Tibial nerve (tissue), 4 donors: ENCODE measurements around the gene CFAP99. TPM values are rescaled to one million over a fixed set of nuclear protein-coding genes. Genes with fewer than 3 reads are reported as not detected.

Experiments
- DNase-seq, 2 donors: peaks; one replicate each; pipeline ENCODE4 v3.0.0-alpha.2; 2019; ENCODE audit warnings: low spot score in 2 of 2
- H3K27ac ChIP-seq, 4 donors: fragments of 200-600 bp; sonication (generic) in 3 of 4; one replicate each; pipeline ENCODE4 v1.5.1; 2017 to 2019; ENCODE audit warnings: mild to moderate bottlenecking in 1 of 4
- H3K27me3 ChIP-seq, 2 donors: fragments of 200-600 bp; sonication (generic) in 1 of 2; one replicate each; pipeline versions ENCODE4 v1.5.1 to v1.6.0; 2017 to 2019
- H3K36me3 ChIP-seq, 3 donors: fragments of 200-600 bp; sonication (generic); one replicate each; pipeline ENCODE4 v1.5.1; 2018 to 2019
- H3K4me1 ChIP-seq, 4 donors: fragments of 200-600 bp; sonication (generic) in 3 of 4; one replicate each; pipeline ENCODE4 v1.5.1; 2017 to 2019
- H3K4me3 ChIP-seq, 4 donors: fragments of 200-600 bp; sonication (generic) in 3 of 4; one replicate each; pipeline ENCODE4 v1.5.1; 2017 to 2019; ENCODE audit warnings: mild to moderate bottlenecking in 1 of 4, moderate library complexity in 1 of 4
- H3K9me3 ChIP-seq, 4 donors: fragments of 200-600 bp; sonication (generic) in 3 of 4; one replicate each; pipeline ENCODE4 v1.5.1; 2017 to 2019
- CTCF ChIP-seq, 5 experiments: fragments of 200-600 bp in 3 of 5; fragments of 450-650 bp in 2 of 5; sonication (generic) in 3 of 5; IDR thresholded peaks; one replicate each; pipeline ENCODE4 v1.5.1; 2016 to 2019; ENCODE audit warnings: antibody characterized with exemption in 5 of 5, mild to moderate bottlenecking in 3 of 5, moderate library complexity in 2 of 5
- EP300 ChIP-seq, 2 donors: sonication (generic); formaldehyde crosslinking; IDR thresholded peaks; one replicate each; pipeline ENCODE4 v1.6.1; 2017; ENCODE audit warnings: antibody characterized with exemption in 2 of 2, mild to moderate bottlenecking in 1 of 2
- POLR2A ChIP-seq, 2 donors: fragments of 450-650 bp; IDR thresholded peaks; one replicate each; pipeline ENCODE4 v1.6.1; 2017; ENCODE audit warnings: antibody characterized with exemption in 2 of 2, mild to moderate bottlenecking in 2 of 2, moderate library complexity in 2 of 2
- WGBS, 2 donors: methylation state at CpG; one replicate each; pipeline ENCODE4 v1.1.5; 2018; 5-methylcytosine and 5-hydroxymethylcytosine counted together
- total RNA-seq, 4 donors: library from RNA; depleted of rRNA; stranded (reverse); fragments of >200 nt; gene quantifications; one replicate each; pipeline ENCODE4 v1.1.0, GENCODE V29; 2016

Gene CFAP99
- total RNA-seq, 4 donors from 2014 or later: not detected

GRCh38 chr4:2478229-2478628 lies 59.5 kb downstream of the CFAP99 start:
- TF ChIP-seq EP300 (IDR thresholded peaks at IDR 0.05) (no peak), POLR2A (IDR thresholded peaks at IDR 0.05) (no peak), CTCF (IDR thresholded peaks at IDR 0.05) (no peak)
- Histone ChIP-seq H3K4me1 (peaks cover 0 to 64% (median 32%) of the 10 kb centered on the region in 4 donors), H3K36me3 (peaks cover 0 to 23% (median 0%) of the 10 kb centered on the region in 3 donors), H3K4me3 (no peak overlapping the region), H3K27me3 (no peaks in the 10 kb centered on the region), H3K9me3 (no peaks in the 10 kb centered on the region), H3K27ac (peak overlapping the region in 1 of 4 donors; percentile 16)
- 29 to 38% methylated on average over 3 of the region's 3 CpGs for WGBS, 2 donors
- DNase-seq: no peak

GRCh38 chr4:2480649-2481048 lies 61.9 kb downstream of the CFAP99 start:
- no peak overlapping the region for H3K27ac ChIP-seq
- H3K27me3 ChIP-seq: no peaks in the 10 kb centered on the region
- H3K4me1 ChIP-seq: peaks cover 0 to 84% (median 53%) of the 10 kb centered on the region in 4 donors
- 91 to 93% methylated on average over 5 of the region's 5 CpGs for WGBS, 2 donors
- H3K4me3 ChIP-seq: no peak overlapping the region
- no peak for DNase-seq
- TF ChIP-seq CTCF (IDR thresholded peaks at IDR 0.05): no peak
- no peak for TF ChIP-seq EP300 (IDR thresholded peaks at IDR 0.05)
- TF ChIP-seq POLR2A (IDR thresholded peaks at IDR 0.05): no peak
- H3K9me3 ChIP-seq: no peaks in the 10 kb centered on the region
- peaks cover 0 to under 1% (median 0%) of the 10 kb centered on the region in 3 donors for H3K36me3 ChIP-seq

- TF ChIP-seq CTCF (IDR thresholded peaks at IDR 0.05): no peak
- TF ChIP-seq EP300 (IDR thresholded peaks at IDR 0.05): no peak
- TF ChIP-seq POLR2A (IDR thresholded peaks at IDR 0.05): no peak
- Histone ChIP-seq H3K4me3 (no peak overlapping the region), H3K36me3 (no peaks in the 10 kb centered on the region), H3K27ac (peak overlapping the region in 3 of 4 donors; percentile 42 to 67 (median 54)), H3K9me3 (no peaks in the 10 kb centered on the region), H3K27me3 (no peaks in the 10 kb centered on the region), H3K4me1 (peaks cover 0 to 94% (median 64%) of the 10 kb centered on the region in 4 donors)
- DNase-seq: no peak
- 81 to 83% methylated on average over 4 of the region's 4 CpGs for WGBS, 2 donors
Observed at GRCh38 chr4:2482192-2482591, 63.4 kb downstream of the CFAP99 start.

GRCh38 chr4:2482693-2483092 lies 63.9 kb downstream of the CFAP99 start:
- no peaks in the 10 kb centered on the region for H3K27me3 ChIP-seq
- peak overlapping the region in 3 of 4 donors; percentile 42 to 67 (median 54) for H3K27ac ChIP-seq
- no peaks in the 10 kb centered on the region for H3K36me3 ChIP-seq
- TF ChIP-seq POLR2A (IDR thresholded peaks at IDR 0.05) (no peak), CTCF (IDR thresholded peaks at IDR 0.05) (no peak)
- DNase-seq: peak in 1 of 2 donors; percentile 24
- WGBS, 2 donors: 7 to 8% methylated on average over 3 of the region's 3 CpGs
- no peak overlapping the region for H3K4me3 ChIP-seq
- H3K9me3 ChIP-seq: no peaks in the 10 kb centered on the region
- peaks cover 0 to 94% (median 65%) of the 10 kb centered on the region in 4 donors for H3K4me1 ChIP-seq

GRCh38 chr4:2483237-2483636 lies 64.5 kb downstream of the CFAP99 start:
- Histone ChIP-seq H3K4me3 (no peak overlapping the region), H3K27me3 (no peaks in the 10 kb centered on the region), H3K4me1 (peaks cover 0 to 94% (median 64%) of the 10 kb centered on the region in 4 donors), H3K27ac (peak overlapping the region in 3 of 4 donors; percentile 11 to 67 (median 17)), H3K9me3 (no peaks in the 10 kb centered on the region), H3K36me3 (no peaks in the 10 kb centered on the region)
- WGBS, 2 donors: 90 to 95% methylated on average over 3 of the region's 3 CpGs
- DNase-seq: no peak
- TF ChIP-seq POLR2A (IDR thresholded peaks at IDR 0.05): no peak
- TF ChIP-seq CTCF (IDR thresholded peaks at IDR 0.05): no peak
- no peak for TF ChIP-seq EP300 (IDR thresholded peaks at IDR 0.05)
